NAMALWA (cell line): ENCODE results near the gene PSPC1.
"Not testable (repeated sequence)": the region's sequence is repeated elsewhere in the genome, so short reads cannot be mapped to it uniquely, and the experiment has no call there.

Source experiments
- DNase-seq: peaks from one replicate; pipeline ENCODE4 v3.0.0-alpha.2; 2015; ENCODE audit warnings: low spot score

PSPC1 gene, protein sequence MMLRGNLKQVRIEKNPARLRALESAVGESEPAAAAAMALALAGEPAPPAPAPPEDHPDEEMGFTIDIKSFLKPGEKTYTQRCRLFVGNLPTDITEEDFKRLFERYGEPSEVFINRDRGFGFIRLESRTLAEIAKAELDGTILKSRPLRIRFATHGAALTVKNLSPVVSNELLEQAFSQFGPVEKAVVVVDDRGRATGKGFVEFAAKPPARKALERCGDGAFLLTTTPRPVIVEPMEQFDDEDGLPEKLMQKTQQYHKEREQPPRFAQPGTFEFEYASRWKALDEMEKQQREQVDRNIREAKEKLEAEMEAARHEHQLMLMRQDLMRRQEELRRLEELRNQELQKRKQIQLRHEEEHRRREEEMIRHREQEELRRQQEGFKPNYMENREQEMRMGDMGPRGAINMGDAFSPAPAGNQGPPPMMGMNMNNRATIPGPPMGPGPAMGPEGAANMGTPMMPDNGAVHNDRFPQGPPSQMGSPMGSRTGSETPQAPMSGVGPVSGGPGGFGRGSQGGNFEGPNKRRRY

DNA sequence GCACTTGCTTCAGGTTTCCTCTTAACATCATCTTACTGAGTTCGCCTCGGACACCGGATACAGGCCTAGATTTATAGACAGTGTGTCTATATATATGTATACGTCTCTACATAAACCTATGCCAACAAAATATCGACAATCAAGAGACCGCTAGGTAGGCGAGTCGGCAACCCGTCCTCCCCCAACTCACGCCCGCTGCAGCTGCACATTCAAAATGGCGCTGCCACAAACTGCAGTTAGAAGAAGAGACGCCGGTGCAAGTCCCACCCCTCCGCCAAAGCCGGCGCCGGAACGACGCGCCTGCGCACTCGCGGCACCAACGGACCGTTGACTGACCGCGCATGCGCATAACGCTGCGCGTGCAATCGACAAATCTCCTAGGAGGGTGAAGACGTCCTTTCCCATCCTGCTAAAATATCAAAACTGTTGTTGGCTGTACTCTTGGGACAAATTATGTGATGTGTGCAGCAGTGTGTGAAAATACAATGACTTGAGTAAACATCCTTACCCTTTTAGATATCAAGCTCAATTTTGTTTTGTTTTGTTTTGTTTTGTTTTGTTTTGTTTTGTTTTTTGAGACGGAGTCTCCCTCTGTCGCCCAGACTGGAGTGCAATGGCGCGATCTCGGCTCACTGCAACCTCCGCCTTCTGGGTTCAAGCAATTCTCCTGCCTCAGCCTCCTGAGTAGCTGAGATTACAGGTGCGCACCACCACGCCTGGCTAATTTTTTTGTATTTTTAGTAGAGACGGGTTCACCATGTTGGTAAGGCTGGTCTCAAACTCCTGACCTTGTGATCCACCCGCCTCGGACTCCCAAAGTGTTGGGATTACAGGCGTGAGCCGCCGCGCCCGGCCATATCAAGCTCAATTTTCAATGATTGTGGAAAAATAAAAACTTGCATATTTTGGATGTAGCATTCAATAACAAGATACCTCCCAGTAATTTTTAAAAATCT, at the start of gene PSPC1:
Gene PSPC1 (minus strand): TSS at position 219 of the 956 bp plus-strand sequence. CDS start 188 bp downstream, at position 31.
- peak; percentile 97 for DNase-seq

DNA sequence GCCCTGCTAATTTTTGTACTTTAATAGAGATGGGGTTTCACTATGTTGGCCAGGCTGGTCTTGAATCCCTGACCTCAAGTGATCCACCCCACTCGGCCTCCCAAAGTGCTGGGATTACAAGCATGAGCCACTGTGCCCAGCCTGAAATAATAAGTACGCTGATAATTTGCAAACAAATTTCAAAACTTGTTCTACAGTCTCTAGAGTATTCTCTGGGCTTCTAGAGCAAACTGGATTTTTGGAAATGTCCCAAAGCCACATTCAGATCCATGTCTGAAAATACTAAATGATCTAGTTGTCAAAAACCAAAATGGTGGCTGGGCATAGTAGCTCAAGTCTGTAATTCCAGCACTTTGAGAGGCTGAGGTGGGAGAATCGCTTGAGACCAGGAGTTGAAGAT, 39.9 kb upstream of the PSPC1 start:
- no peak for DNase-seq

DNA sequence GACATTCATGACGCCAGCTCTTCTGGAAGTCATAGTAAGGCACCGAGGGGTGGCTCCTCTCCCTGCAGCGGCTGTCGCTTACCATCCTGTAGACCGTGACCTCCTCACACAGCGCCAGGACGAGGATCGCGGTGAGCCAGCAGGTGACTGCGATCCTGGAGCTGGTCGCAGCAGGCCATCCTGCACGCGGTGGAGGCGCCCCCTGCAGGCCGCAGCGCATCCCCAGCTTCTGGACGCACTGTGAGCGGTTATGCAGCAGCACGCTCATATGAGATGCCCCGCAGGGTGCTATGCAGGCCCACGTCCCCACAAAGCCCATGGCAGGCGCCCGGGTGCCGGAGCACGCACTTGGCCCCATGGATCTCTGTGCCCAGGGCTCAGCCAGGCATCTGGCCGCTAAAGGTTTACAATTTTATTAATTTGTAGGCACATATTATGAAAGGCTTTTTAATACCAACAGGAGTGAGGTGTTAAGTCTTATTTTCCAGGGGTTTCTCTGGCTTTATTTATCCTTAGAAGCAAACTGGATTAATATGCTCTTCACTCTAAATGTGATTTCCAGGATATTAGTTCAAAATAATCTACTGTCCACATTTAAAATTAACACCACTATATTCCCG, 35.6 kb upstream of the PSPC1 start:
- DNase-seq, result peak; percentile 39

DNA sequence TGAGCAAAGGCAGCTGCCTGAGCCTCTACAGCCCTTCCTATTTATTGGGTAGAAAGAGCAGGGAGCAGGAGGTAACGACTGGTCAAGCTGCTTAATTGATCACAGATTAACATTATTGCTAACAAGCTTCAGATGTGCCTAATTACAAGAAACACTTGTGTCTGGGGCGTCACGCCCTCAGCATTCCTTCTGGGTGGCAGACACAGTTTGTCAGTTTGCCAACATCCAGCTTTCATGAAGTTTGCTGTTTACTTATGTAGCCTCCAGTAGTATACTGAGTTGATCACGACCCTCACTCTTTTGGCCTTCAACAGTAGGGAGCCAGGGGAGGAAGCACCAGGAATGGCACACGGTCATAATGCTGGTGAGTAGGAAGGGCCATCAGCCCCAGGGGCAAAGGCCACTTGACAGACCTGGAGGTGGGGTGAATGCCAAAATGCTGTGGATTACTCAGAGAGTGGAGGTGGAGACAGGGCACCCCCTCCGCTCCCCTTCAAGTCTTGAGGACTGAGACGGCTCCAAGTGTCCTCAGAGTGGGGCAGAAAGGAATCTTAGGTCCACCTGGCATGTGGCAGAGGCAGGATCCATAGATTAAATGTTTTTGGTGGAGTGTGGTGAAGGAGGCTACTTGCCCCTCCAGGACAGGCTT, 34.9 kb upstream of the PSPC1 start:
- DNase-seq, result no peak

DNA sequence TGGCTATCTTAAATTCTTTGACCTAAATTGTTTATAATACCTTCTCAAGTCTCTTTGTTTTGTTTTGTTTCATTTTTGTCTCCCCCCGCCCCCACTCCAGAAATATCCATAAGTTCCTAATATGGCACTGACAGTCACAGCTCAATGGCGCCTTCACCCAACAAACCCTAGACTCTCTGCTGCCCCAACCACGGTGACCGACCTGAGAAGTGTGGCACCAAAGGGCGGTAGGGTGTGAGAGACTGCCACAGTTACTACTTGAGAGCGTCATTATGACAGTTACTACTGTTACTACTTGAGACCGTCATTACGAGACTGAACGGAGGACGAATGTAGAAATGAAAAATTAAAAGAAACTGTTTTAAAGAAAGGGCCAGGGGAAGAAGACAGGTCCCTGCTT, 34.4 kb upstream of the PSPC1 start:
- no peak for DNase-seq

DNA sequence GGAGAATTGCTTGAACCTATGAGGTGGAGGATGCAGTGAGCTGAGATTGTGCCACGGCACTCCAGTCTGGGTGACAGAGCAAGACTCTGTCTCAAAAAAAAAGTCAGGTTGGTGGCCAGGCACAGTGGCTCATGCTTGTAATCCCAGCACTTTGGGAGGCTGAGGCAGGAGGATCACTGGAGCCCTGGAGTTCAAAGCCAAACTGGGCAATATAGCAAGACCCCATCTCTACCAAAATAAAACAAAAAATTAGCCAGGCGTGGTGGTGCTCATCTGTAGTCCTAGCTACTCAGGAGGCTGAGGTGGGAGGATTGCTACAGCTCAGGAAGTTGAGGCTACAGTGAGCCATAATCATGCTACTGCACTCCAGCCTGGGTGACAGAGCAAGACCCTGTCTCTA, 33.1 kb upstream of the PSPC1 start:
- DNase-seq, result not testable (repeated sequence)

DNA sequence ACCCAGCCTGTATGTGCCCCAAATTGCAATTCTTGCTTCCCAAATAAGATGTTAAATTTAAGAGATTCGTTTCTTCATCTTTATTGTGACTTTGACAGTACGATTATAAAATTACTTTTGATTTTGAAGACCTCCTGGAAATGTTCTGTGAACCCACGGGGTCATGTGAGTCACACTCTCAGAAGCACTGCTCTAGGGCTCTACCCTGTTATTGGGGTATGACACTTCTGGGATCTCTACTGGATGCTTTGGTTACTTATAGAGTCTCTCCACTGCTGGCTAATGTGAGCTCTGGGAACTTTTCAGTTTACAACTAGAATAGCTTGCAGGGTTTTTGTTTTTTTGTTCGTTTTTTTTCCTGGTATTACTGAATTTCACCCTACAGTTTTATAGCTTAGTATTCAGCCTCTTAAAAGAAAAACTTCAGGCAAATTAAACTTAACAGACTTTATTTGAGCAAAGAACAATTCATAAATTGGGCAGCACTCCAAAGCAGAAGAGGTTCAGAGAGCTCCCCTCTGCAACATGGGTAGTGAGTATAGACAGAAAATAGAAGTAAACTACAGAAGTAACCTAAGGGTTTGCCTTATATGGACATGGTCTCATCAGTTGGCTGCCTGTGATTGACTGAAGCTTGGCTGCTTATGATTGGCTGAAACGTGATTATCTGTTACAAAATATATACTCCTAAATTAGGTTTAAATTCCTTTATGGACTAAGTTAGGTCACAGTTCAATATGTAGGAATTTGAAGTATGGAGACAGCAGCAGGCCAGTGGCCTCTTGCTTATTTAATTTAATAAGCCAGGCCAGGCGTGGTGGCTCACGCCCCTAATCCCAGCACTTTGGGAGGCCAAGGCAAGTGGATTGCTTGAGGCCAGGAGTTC, 28.5 kb upstream of the PSPC1 start:
- DNase-seq, result no peak

DNA sequence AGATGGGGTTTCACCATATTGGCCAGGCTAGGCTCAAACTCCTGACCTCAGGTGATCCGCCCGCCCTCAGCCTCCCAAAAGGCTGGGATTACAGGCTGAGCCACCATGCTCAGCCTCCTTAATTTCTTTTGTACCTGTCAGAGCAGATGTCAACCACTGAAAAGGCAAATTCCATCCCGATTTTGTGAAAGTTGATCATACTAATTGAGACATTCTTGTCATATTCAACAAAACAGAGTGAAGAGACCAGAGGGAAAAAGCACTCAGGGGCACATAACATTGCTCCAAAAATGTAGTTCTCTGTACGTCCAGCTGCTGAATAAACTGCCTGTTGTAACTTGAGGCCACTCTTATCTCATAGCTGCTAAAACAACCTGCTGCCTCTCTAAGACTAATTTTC, 27.4 kb upstream of the PSPC1 start:
- no peak for DNase-seq

DNA sequence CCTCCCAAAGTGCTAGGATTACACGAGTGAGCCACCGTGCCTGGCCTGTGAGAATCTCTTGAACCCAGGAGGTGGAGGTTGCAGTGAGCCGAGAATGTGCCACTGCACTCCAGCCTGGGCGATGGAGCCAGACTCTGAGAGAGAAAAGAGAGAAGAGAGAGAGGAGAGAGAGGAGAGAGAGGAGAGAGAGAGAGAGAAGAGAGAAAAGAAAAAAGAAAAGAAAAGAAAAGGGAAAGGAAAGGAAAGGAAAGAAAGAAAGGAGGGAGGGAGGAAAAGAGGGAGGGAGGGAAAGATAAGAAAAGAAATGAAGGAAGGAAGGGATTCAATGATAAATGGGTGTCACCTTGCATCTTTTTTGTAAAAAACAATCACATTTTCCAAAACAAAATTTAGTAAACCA, 23.0 kb upstream of the PSPC1 start:
- no peak for DNase-seq

DNA sequence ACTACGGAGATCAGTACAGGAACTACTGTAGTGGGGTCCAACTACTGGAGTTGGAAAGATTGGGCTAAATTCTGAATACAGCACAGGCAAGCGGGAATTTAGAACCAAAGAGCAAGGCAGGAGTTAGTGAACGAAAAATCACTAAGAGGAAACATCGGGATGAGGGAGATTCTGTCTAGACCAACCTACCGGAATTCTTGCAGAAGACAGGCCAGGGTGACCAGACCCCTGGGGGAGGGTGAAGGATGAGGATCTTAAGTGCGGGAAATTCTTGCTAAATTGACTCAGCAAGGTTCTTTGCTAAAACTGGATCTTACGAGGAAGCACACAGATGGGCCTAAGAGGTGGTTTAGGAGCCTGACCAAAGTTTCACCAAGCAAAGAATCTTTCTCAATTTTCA, 13.2 kb upstream of the PSPC1 start:
- no peak for DNase-seq

DNA sequence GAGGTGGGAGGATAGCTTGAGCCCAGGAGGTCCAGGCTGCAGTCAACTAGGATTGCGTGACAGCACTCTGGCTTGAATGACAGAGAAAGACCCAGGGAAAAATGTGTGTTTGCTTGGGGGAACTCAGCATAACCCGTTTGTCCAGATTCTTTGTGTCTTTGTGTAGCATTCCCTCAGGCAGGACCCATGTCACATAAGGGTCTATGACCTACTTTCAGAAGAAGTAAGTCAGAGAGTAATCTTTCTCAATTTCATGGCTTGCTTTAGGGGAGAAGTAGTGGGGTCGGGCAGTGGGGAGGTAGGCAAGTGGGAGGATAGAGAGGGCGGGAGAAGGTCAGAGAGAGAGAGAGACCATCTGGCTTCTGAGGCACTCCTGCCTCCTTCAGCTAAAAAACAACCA, 11.9 kb upstream of the PSPC1 start:
- DNase-seq, result no peak

DNA sequence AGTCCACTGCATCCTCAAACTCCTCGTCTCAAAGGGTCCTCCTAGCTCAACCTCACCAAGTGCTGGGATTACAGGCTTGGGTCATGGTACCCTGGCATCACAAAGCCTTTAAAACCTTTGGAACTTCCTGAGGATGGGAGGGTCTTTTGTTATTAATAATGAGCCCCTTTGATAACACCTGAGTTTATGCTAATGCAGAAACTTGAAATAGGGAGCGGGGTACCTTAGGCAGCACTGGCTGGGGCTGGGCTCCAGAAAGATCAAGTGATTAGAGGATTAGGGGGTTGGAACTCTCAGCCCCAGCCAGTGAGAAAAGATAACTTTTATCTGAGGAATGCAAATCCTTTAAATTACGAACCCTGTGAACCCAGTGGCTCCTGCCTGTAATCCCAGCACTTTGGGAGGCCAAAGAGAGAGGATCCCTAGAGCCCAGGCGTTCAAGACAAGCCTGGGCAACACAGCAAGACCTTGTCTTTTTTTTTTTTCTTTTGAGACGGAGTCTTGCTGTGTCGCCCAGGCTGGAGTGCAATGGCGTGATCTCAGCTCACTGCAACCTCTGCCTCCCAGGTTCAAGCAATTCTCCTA, 9.3 kb upstream of the PSPC1 start:
- no peak for DNase-seq

DNA sequence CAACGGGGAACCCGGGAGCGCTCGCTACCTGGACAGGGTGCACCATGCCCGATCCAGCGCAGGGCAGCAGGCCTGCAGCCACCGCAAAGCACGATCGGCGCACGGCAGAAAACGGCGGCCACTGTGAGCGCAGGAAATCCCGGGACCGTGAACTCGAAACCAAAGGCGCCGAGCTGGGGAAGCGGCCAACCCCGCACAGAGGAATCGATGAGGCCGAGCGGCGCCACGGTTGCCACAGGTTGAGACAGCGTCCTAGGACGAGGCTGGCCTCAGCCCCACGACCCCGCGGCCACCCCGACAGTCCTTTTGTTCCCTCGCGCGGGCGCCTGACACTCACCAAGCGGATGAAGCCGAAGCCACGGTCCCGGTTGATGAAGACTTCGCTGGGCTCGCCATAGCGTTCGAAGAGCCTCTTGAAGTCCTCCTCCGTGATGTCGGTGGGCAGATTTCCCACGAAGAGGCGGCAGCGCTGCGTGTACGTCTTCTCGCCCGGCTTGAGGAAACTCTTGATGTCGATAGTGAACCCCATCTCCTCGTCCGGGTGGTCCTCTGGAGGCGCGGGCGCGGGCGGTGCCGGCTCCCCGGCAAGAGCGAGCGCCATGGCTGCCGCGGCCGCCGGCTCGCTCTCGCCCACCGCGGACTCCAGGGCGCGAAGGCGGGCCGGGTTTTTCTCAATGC, 557 bp downstream of the PSPC1 start:
- peak; percentile 52 for DNase-seq

DNA sequence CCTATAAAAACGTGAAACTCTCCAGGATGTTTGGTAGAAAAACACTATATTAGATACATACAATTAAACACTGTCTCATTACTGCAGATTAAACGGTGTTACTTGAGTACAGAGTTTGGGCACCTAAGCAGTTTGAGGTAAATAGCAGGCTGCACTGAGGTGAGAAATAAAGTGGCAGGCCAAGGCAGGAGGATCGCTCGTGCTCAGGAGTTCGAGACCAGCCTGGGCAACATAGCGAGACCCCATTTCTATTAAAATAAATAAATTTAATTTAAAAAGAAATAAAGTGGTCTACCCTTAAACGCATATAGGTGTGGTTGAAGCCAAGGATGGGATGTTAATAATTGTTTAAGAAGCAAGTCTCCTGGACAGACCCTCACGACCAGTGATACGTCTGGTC, 1.2 kb downstream of the PSPC1 start:
- DNase-seq, result peak; percentile 27

DNA sequence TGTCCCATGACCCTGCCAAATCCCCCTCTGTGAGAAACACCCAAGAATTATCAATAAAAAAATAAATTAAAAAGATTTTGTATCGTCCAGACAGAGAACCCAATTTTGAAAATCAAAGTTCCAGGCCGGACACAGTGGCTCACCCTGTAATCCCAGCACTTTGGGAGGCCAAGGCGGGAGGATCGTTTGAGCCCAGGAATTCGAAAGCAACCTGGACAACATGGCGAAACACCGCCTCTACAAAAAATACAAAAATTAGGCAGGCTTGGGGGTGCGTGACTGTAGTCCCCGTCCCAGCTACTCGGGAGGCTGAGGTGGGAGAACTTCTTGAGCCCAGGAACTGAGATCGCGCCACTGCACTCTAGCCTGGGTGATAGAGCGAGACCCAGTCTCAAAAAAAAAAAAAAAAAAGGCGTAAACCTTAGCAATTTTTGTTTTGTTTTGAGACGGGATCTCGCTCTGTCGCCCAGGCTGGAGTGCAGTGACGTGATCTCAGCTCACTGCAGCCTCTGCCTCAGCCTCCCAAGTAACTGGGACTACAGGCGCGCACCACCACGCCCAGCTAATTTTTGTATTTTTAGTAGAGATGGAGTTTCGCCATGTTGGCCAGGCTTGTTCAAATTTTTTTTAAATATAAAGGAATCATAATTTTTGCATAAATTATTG, 1.9 kb downstream of the PSPC1 start:
- DNase-seq, result not testable (repeated sequence)

DNA sequence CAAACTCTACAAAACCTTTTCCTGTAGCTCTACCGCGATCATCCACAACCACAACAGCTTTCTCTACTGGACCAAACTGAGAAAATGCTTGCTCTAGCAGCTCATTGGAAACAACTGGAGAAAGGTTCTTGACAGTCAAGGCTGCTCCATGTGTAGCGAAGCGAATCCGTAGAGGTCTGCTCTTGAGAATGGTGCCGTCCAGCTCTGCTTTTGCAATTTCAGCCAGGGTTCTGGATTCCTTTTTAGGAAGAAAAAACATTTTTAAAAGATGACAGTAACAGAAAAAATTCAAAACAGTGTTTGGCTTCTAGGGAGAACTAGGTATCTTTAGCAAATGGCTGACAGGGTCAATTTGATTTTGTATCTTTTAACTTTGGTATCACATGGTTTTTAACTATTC, 10.4 kb downstream of the PSPC1 start:
- no peak for DNase-seq

DNA sequence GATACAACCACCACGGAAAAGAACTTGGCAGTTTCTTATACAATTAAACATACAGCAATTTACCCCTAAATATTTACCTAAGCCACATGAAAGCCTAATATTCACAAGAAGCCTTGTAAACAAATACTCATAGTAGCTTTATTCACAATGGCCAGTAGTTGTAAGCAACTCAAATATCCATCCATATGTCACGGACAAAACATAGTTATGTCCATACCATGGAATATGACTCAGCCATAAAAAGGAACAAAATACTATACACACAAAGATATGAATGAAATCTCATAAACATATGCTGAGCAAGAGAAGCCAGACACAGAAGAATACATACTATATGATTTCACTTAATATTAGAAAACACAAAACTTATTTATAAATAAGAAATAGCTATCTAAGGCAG, 12.9 kb downstream of the PSPC1 start:
- no peak for DNase-seq

DNA sequence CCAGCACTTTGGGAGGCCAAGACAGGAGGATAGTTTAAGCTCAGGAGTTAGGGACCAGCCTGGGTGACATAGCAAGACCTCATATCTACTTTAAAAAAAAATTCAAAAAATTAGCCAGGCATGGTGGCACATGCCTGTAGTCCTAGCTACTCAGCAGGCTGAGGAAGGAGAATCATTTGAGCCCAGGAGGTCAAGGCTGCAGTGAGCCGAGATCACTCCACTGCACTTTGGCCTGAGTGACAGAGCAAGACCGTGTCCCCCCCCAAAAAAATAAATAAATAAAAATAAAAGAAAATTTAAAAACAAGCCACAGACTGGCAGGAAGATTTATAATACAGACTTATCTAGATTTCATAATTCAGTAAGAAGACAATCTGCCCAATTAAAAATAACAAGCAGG, 14.8 kb downstream of the PSPC1 start:
- DNase-seq, result no peak

DNA sequence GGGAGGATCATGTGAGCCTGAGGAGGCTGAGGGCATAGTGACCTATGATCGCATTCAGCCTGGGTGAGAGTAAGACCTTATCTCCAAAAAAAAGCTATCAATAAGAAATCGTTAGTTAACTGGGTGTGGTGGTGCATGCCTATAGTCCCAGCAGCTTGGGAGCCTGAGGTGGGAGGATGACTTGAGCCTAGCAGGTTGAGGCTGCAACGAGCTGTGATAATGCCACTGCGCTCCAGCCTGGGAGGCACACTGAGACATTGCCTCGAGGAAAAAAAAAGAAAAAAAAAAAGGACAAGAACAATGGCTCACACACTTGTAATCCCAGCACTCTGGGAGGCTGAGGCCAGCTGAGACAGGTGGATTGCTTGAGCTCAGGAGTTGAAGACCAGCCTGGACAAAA, 16.2 kb downstream of the PSPC1 start:
- no peak for DNase-seq
